ENCODE measurements around the gene TDRD7. TPM values are rescaled to one million over a fixed set of nuclear protein-coding genes. Genes with fewer than 3 reads are reported as not detected.
A peak's percentile ranks its signal among the peaks of the same experiment; 100 is the strongest.

The TDRD7 gene
- total and polyA plus RNA-seq, 2 of the 8 experiments (the other 6 are each of a cell fraction or from before 2014, with no cell fraction given): 1.2 to 2.3 TPM

GRCh38 chr9:97372580-97372979 lies 39.3 kb upstream of the TDRD7 start:
- H3K4me1 ChIP-seq (replicated peaks in 1 of 4; ENCODE audit: control insufficient read depth in 3 of 4, insufficient read depth in 4 of 4, low read length in 3 of 4): no peaks in the 10 kb centered on the region
- no peak for DNase-seq (ENCODE audit: low read depth in 1 of 2, low spot score in 2 of 2)
- no peak overlapping the region for H3K56ac ChIP-seq (replicated peaks; ENCODE audit: insufficient read length, low read depth, low read length)
- H3K14ac ChIP-seq (ENCODE audit: insufficient read length): no peak overlapping the region
- peaks cover 0 to 7% (median 2%) of the 10 kb centered on the region in 4 experiments; a peak in 3 of 8 replicates for H3K36me3 ChIP-seq (ENCODE audit: control insufficient read depth in 2 of 4, insufficient read depth in 4 of 4, low read length in 3 of 4)
- CTCF ChIA-PET (ENCODE audit: partially characterized antibody): interaction anchor here (1.1 to 1.3 kb wide), 5 partner anchors 9 to 21 kb away, joined by 3 to 4 read pairs (median 3); no protein-coding TSS in a partner anchor
- H3K9ac ChIP-seq (replicated peaks in 1 of 4; ENCODE audit: extremely low read depth in 1 of 4, low read depth in 3 of 4, low read length in 3 of 4): no peak overlapping the region
- no peak overlapping the region for H3K18ac ChIP-seq (ENCODE audit: extremely low read depth, low read length)
- no peak overlapping the region for H4K8ac ChIP-seq (ENCODE audit: extremely low read depth, insufficient read depth, low read length)
- no peak overlapping the region for H2AFZ ChIP-seq (ENCODE audit: low read length)
- no peak overlapping the region for H2BK5ac ChIP-seq (ENCODE audit: low read depth, low read length)
- POLR2A ChIA-PET (ENCODE audit: partially characterized antibody): no interaction called here
- WGBS, 2 experiments (ENCODE audit: extremely low coverage in 1 of 2, insufficient coverage in 1 of 2, insufficient read length in 1 of 2, insufficient replicate concordance in 2 of 2, low coverage in 1 of 2, low lambda C conversion rate in 2 of 2, missing lambda C conversion rate in 1 of 2): 85% methylated on average over 6 of the region's 6 CpGs; no CpG with 5 or more reads in 1 of the 2 experiments
- H2BK20ac ChIP-seq (ENCODE audit: low read length): no peak overlapping the region
- H2BK12ac ChIP-seq (ENCODE audit: low read depth, low read length): no peak overlapping the region
- H4K91ac ChIP-seq (replicated peaks; ENCODE audit: insufficient read length, low read length): no peak overlapping the region
- no peak overlapping the region for H2AK5ac ChIP-seq (ENCODE audit: low read depth, low read length)
- no peak overlapping the region for H3K4ac ChIP-seq (replicated peaks; ENCODE audit: insufficient read length, low read depth, low read length)
- no peak overlapping the region for H3K4me2 ChIP-seq (ENCODE audit: insufficient read depth in 1 of 2, low read depth in 2 of 2, low read length in 2 of 2)
- H3K27me3 ChIP-seq (replicated peaks in 1 of 4; ENCODE audit: control insufficient read depth in 3 of 4, extremely low read depth in 1 of 4, insufficient read depth in 3 of 4, low read length in 3 of 4): no peaks in the 10 kb centered on the region
- H3K27ac ChIP-seq (ENCODE audit: low read depth, low read length): no peak overlapping the region
- no peak overlapping the region for H3K4me3 ChIP-seq (ENCODE audit: extremely low read depth in 1 of 4, insufficient read depth in 2 of 4, low read depth in 3 of 4, low read length in 4 of 4)
- no peaks in the 10 kb centered on the region for H3K23me2 ChIP-seq (ENCODE audit: low read depth, low read length)
- H3K79me1 ChIP-seq (ENCODE audit: low read depth, low read length): no peaks in the 10 kb centered on the region
- TF ChIP-seq CTCF (IDR thresholded peaks at IDR 0.05; ENCODE audit: control extremely low read depth in 1 of 3, insufficient read depth in 1 of 3, low read depth in 1 of 3, low read length in 3 of 3) (peak in 1 of 3 experiments; percentile 8; a peak in 1 of 4 replicates), CEBPB (IDR thresholded peaks at IDR 0.05; ENCODE audit: low read depth, low read length) (0 out of 2 replicates have a peak, but pooled peaks have one; percentile 25), KDM5A (IDR thresholded peaks at IDR 0.05; ENCODE audit: low read length) (no peak)
- no peaks in the 10 kb centered on the region for H4K20me1 ChIP-seq (replicated peaks in 1 of 2; ENCODE audit: control insufficient read depth in 1 of 2, insufficient read depth in 2 of 2, low read length in 2 of 2)
- no peak overlapping the region for H2BK15ac ChIP-seq (ENCODE audit: low read length)
- peaks cover 8 to 9% of the 10 kb centered on the region in 2 experiments for H3K9me3 ChIP-seq (ENCODE audit: insufficient read depth in 2 of 2, low read depth in 1 of 2, low read length in 1 of 2)
- H3K79me2 ChIP-seq (ENCODE audit: control insufficient read depth in 1 of 2, insufficient read depth in 2 of 2, low read length in 2 of 2): no peaks in the 10 kb centered on the region
- no peak overlapping the region for H2BK120ac ChIP-seq (replicated peaks; ENCODE audit: low read depth, low read length)
- no peak overlapping the region for H4K5ac ChIP-seq (ENCODE audit: insufficient read length, low read depth, low read length)
- no peak overlapping the region for H3K23ac ChIP-seq (ENCODE audit: insufficient read length)
- FAIRE-seq: no peak

Data from H1 (cell line).